Measurements from ENCODE around the gene SARM1. TPM values are rescaled to one million over a fixed set of nuclear protein-coding genes. Genes with fewer than 3 reads are reported as not detected.

The SARM1 gene
- polyA plus RNA-seq, 1 donor (not counting 4 experiments of a cell fraction or from before 2014, with no cell fraction given), result 0.90 TPM

DNA sequence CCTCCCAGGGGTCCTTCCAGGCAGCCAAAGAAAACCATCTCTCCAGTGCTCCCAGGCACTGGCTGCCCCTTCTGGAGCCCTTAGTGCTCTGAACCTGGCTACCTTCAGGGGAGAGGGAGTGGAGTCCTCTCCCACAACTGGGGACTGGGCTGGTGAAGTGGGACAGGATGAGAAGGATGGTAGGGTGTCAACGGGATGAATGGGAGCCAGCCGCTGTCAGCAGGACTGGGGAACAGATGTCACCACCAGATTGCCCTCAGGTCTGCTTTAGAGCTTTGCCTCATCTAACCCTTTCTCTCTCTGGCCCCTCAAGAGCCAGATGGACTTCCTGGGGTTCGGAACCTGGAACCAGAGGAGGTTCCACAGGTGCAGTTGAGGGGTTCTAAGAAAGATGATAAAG is 6.0 kb upstream of the SARM1 start:
- no peak overlapping the region for H3K4me3 ChIP-seq (ENCODE audit: control insufficient read depth in 2 of 3, extremely low read depth in 1 of 3, insufficient read depth in 2 of 3, low read depth in 1 of 3, low read length in 3 of 3)
- peaks cover 11 to 27% of the 10 kb centered on the region in 2 experiments for H3K36me3 ChIP-seq (ENCODE audit: control insufficient read depth in 2 of 2, extremely low read depth in 1 of 2, insufficient read depth in 2 of 2, low read length in 2 of 2)
- no peak overlapping the region for H3K9ac ChIP-seq (ENCODE audit: control insufficient read depth, extremely low read depth, insufficient read depth, low read length)
- dilution Hi-C loops (cut with MboI; ENCODE audit: extremely low pct_ligation_motif_present, low sequenced_read_pairs), result no loop called here
- no peaks in the 10 kb centered on the region for H3K9me1 ChIP-seq (ENCODE audit: control insufficient read depth, extremely low read depth, insufficient read depth, low read length)
- no peak overlapping the region for H3K27ac ChIP-seq (ENCODE audit: control insufficient read depth, insufficient read depth, low read length)
- no peaks in the 10 kb centered on the region for H3K9me3 ChIP-seq (ENCODE audit: control insufficient read depth, low read depth, low read length)
- TF ChIP-seq CTCF (optimal IDR thresholded peaks at IDR 0.05 in 1 of 3, IDR thresholded peaks at IDR 0.05 in 1 of 3, conservative IDR thresholded peaks at IDR 0.05 in 1 of 3; ENCODE audit: extremely low read depth in 1 of 3, insufficient read depth in 2 of 3, low read length in 3 of 3), result no peak
- no peak for TF ChIP-seq EZH2 (IDR thresholded peaks at IDR 0.05; ENCODE audit: low read length)
- H3K4me1 ChIP-seq (ENCODE audit: control insufficient read depth, extremely low read depth, insufficient read depth, low read length), result no peaks in the 10 kb centered on the region
- DNase-seq (ENCODE audit: low read depth, low spot score), result no peak
- no peak for FAIRE-seq
- H3K27me3 ChIP-seq (ENCODE audit: control insufficient read depth, extremely low read depth, insufficient read depth, low read length), result no peaks in the 10 kb centered on the region
- H4K20me1 ChIP-seq (ENCODE audit: control insufficient read depth, extremely low read depth, insufficient read depth, low read length), result no peaks in the 10 kb centered on the region
- H3K4me2 ChIP-seq (ENCODE audit: control insufficient read depth, extremely low read depth, insufficient read depth, low read depth, low read length), result no peak overlapping the region
- H2AFZ ChIP-seq (ENCODE audit: control insufficient read depth, low read length), result no peak overlapping the region
- no peaks in the 10 kb centered on the region for H3K79me2 ChIP-seq (ENCODE audit: control insufficient read depth, insufficient read depth, low read length)

DNA sequence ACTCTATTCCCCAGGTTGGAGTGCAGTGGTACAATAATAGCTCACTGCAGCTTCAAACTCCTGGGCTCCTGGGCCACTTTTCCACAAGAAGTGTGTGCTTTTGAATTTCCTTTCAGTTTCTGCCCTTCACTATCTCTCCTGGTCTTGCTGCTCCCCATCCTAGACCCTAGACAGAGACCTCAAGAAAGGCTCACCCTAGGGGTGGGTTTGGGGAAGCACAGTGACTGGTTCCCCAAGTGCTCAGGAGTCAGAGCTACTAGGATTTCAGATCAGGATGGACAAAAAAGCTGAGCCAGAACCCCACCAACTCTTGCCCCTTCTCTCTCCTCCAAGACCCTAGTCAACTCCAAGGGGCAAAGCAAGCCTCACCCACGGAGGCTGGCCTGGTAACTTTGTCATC is 4.9 kb upstream of the SARM1 start:
- Histone ChIP-seq H3K9me3 (ENCODE audit: control insufficient read depth, low read depth, low read length) (no peaks in the 10 kb centered on the region), H3K4me3 (ENCODE audit: control insufficient read depth in 2 of 3, extremely low read depth in 1 of 3, insufficient read depth in 2 of 3, low read depth in 1 of 3, low read length in 3 of 3) (no peak overlapping the region), H3K36me3 (ENCODE audit: control insufficient read depth in 2 of 2, extremely low read depth in 1 of 2, insufficient read depth in 2 of 2, low read length in 2 of 2) (peaks cover 7 to 18% of the 10 kb centered on the region in 2 experiments), H3K79me2 (ENCODE audit: control insufficient read depth, insufficient read depth, low read length) (no peaks in the 10 kb centered on the region), H3K9me1 (ENCODE audit: control insufficient read depth, extremely low read depth, insufficient read depth, low read length) (no peaks in the 10 kb centered on the region), H3K4me1 (ENCODE audit: control insufficient read depth, extremely low read depth, insufficient read depth, low read length) (peaks cover 1% of the 10 kb centered on the region), H4K20me1 (ENCODE audit: control insufficient read depth, extremely low read depth, insufficient read depth, low read length) (no peaks in the 10 kb centered on the region), H3K4me2 (ENCODE audit: control insufficient read depth, extremely low read depth, insufficient read depth, low read depth, low read length) (no peak overlapping the region), H3K9ac (ENCODE audit: control insufficient read depth, extremely low read depth, insufficient read depth, low read length) (no peak overlapping the region), H2AFZ (ENCODE audit: control insufficient read depth, low read length) (no peak overlapping the region), H3K27ac (ENCODE audit: control insufficient read depth, insufficient read depth, low read length) (no peak overlapping the region), H3K27me3 (ENCODE audit: control insufficient read depth, extremely low read depth, insufficient read depth, low read length) (no peaks in the 10 kb centered on the region)
- DNase-seq (ENCODE audit: low read depth, low spot score) (no peak), FAIRE-seq (no peak)
- TF ChIP-seq CTCF (optimal IDR thresholded peaks at IDR 0.05 in 1 of 3, IDR thresholded peaks at IDR 0.05 in 1 of 3, conservative IDR thresholded peaks at IDR 0.05 in 1 of 3; ENCODE audit: extremely low read depth in 1 of 3, insufficient read depth in 2 of 3, low read length in 3 of 3) (peak in 2 of 3 experiments; percentile 15 to 20), EZH2 (IDR thresholded peaks at IDR 0.05; ENCODE audit: low read length) (no peak)
- dilution Hi-C loops (cut with MboI; ENCODE audit: extremely low pct_ligation_motif_present, low sequenced_read_pairs), result no loop called here

All from keratinocyte (primary cell).